Neural progenitor cell (in vitro differentiated cells): ENCODE results near the gene ZNF441.

Experiments
- EZH2 ChIP-seq: fragments of 200-600 bp; sonication (generic); IDR thresholded peaks from 2 replicates; pipeline ENCODE4 v1.6.1; 2017; ENCODE audit warnings: antibody characterized with exemption, mild to moderate bottlenecking, moderate library complexity
- EZH2phosphoT487 ChIP-seq: fragments of 200-600 bp; sonication (generic); IDR thresholded peaks from 2 replicates; pipeline ENCODE4 v1.6.1; 2017; ENCODE audit warnings: antibody characterized with exemption
- TF ChIP-seq, protein P1 (sequence below): fragments of 200-600 bp; sonication (generic); IDR thresholded peaks from 2 replicates; pipeline ENCODE4 v1.5.1; 2017; ENCODE audit warnings: antibody characterized with exemption, mild to moderate bottlenecking

DNA sequence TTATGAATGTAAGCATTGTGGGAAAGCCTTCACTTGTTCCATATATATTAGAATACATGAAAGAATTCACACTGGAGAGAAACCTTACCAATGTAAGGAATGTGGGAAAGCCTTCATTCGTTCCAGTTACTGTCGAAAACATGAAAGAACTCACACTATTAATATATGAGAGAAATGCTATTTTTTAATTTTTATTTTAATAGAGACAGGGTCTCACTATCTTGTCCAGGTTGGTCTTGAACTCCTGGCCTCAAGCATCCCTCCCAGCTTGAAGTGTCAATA lies 40.2 kb downstream of the ZNF441 start:
- TF ChIP-seq, protein P1, sequence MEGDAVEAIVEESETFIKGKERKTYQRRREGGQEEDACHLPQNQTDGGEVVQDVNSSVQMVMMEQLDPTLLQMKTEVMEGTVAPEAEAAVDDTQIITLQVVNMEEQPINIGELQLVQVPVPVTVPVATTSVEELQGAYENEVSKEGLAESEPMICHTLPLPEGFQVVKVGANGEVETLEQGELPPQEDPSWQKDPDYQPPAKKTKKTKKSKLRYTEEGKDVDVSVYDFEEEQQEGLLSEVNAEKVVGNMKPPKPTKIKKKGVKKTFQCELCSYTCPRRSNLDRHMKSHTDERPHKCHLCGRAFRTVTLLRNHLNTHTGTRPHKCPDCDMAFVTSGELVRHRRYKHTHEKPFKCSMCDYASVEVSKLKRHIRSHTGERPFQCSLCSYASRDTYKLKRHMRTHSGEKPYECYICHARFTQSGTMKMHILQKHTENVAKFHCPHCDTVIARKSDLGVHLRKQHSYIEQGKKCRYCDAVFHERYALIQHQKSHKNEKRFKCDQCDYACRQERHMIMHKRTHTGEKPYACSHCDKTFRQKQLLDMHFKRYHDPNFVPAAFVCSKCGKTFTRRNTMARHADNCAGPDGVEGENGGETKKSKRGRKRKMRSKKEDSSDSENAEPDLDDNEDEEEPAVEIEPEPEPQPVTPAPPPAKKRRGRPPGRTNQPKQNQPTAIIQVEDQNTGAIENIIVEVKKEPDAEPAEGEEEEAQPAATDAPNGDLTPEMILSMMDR = no peak
- TF ChIP-seq EZH2 = no peak
- TF ChIP-seq EZH2phosphoT487 = no peak
